Measurements from ENCODE around the gene PTBP3.
A peak's percentile ranks its signal among the peaks of the same experiment; 100 is the strongest.

PTBP3 gene

DNA sequence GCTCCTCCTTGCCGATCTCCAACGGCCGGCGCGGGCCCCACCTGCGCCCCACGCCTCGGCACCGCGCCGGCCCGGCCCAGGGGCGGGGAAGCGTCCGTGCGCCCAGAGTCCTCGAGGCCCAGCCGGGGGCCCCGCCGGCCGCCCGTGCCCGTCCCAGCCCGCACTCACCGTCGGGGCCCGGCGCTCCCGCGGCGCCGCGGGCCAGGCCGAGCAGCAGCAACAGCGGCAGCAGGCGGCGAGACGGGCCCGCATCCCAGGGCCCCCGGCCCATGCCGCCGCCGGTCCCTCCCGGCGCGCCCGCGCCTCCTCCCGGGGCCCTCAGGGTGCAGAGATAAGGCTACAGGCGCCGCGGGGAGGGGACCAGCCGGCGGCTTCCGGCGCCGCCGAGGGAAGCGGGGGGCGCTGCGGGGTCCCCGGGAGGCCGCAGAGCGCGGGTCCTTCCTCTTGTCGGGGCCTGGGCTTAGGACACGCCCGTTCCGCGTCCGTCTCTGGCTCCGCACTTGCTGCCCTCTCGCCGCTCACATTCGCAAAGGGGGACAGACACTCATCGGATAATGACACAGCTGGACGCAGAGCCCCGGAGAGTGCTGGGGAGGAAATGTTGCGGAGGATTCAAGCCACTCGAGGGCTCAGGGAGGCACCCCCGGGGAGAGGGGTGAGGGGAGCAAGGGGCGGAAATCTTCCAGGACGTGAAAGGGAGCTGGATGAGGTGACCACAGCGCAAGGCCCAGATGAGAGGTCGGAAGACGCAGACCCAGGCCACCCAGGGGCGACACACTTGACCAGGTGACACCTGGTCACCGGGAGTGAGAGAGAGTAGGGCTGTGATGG lies 158.2 kb downstream of the PTBP3 start, which contains the start of gene SUSD1:
TSS of gene SUSD1 (minus strand) at position 333 of the 831 bp plus-strand sequence. CDS start at position 271, 62 bp downstream.
- Histone ChIP-seq H3K36me3 (ENCODE audit: insufficient read depth, low read length) (no peaks in the 10 kb centered on the region), H3K4me2 (ENCODE audit: low read depth, low read length, poor library complexity, severe bottlenecking) (peak within 1 kb of the TSS; percentile 94), H3K4me3 (ENCODE audit: low read length, poor library complexity, severe bottlenecking) (peak within 1 kb of the TSS; percentile 74), H2AFZ (ENCODE audit: low read length) (peak within 1 kb of the TSS; percentile 68; the same call in 1 of the 2 replicates), H4K20me1 (ENCODE audit: insufficient read depth, low read length, poor library complexity, severe bottlenecking) (no peaks in the 10 kb centered on the region), H3K9me3 (ENCODE audit: insufficient read depth, low read depth, low read length) (no peaks in the 10 kb centered on the region), H3F3A (ENCODE audit: low read depth) (no peaks in the 10 kb centered on the region), H3K4me1 (ENCODE audit: insufficient read depth, low read length, poor library complexity, severe bottlenecking) (peaks cover 80% of the 10 kb centered on the region), H3K9ac (ENCODE audit: low read depth, low read length, poor library complexity, severe bottlenecking) (peak within 1 kb of the TSS; percentile 78), H3K79me2 (ENCODE audit: insufficient read depth, low read length) (peaks cover 35% of the 10 kb centered on the region), H3K9me2 (replicated peaks; ENCODE audit: low read depth, low read length) (no peaks in the 10 kb centered on the region), H3K27me3 (ENCODE audit: insufficient read depth, low read length, poor library complexity, severe bottlenecking) (no peaks in the 10 kb centered on the region)
- TF ChIP-seq, protein P1, sequence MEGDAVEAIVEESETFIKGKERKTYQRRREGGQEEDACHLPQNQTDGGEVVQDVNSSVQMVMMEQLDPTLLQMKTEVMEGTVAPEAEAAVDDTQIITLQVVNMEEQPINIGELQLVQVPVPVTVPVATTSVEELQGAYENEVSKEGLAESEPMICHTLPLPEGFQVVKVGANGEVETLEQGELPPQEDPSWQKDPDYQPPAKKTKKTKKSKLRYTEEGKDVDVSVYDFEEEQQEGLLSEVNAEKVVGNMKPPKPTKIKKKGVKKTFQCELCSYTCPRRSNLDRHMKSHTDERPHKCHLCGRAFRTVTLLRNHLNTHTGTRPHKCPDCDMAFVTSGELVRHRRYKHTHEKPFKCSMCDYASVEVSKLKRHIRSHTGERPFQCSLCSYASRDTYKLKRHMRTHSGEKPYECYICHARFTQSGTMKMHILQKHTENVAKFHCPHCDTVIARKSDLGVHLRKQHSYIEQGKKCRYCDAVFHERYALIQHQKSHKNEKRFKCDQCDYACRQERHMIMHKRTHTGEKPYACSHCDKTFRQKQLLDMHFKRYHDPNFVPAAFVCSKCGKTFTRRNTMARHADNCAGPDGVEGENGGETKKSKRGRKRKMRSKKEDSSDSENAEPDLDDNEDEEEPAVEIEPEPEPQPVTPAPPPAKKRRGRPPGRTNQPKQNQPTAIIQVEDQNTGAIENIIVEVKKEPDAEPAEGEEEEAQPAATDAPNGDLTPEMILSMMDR (conservative IDR thresholded peaks at IDR 0.05; ENCODE audit: low read length), result no peak
- no peak for TF ChIP-seq EZH2phosphoT487 (IDR thresholded peaks at IDR 0.05; ENCODE audit: borderline replicate concordance)

DNA sequence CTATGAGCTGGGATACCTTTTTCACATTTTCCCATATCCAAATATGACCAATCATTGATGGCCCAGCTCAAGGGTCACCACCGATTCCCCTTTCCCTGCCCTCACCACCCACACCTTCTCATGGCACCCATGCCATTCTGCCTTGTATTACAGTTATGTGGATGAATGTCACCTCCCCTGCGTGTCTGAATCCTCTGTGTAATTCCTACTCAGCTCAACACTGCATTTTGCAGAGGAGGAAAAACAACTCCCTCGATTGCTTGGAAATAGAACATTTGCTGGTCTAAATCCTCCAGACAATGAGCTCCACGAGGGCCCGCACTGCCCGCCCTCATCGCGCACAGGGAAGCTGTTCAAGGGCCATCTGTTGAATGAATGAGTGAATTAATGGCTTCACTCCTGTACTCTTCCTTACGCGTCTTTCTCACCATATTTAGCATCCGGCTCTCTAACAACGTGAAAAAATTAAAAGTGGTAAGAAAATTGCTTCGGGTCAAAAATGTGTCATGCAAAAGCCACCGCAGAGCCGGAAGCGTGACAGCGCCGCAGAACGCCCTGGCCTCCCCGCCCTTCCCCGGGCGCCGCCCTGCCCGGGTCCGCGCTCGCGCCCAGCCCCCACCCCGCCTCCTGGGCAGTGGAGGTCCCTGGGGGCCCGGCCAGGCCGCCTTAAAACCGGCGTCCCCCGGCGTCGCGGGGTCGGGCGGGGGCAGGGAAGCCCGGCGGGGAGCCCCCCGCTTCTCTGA lies 159.0 kb downstream of the PTBP3 start:
- no peaks in the 10 kb centered on the region for H4K20me1 ChIP-seq (ENCODE audit: insufficient read depth, low read length, poor library complexity, severe bottlenecking)
- no peaks in the 10 kb centered on the region for H3K9me3 ChIP-seq (ENCODE audit: insufficient read depth, low read depth, low read length)
- H3K4me2 ChIP-seq (ENCODE audit: low read depth, low read length, poor library complexity, severe bottlenecking), result peak overlapping the region; percentile 94
- H3K9ac ChIP-seq (ENCODE audit: low read depth, low read length, poor library complexity, severe bottlenecking), result peak overlapping the region; percentile 78
- peaks cover 36% of the 10 kb centered on the region for H3K79me2 ChIP-seq (ENCODE audit: insufficient read depth, low read length)
- no peaks in the 10 kb centered on the region for H3K9me2 ChIP-seq (replicated peaks; ENCODE audit: low read depth, low read length)
- H2AFZ ChIP-seq (ENCODE audit: low read length), result peak overlapping the region; percentile 68; the same call in 1 of the 2 replicates
- peaks cover 77% of the 10 kb centered on the region for H3K4me1 ChIP-seq (ENCODE audit: insufficient read depth, low read length, poor library complexity, severe bottlenecking)
- H3K4me3 ChIP-seq (ENCODE audit: low read length, poor library complexity, severe bottlenecking), result peak overlapping the region; percentile 74
- no peaks in the 10 kb centered on the region for H3F3A ChIP-seq (ENCODE audit: low read depth)
- no peaks in the 10 kb centered on the region for H3K36me3 ChIP-seq (ENCODE audit: insufficient read depth, low read length)
- H3K27me3 ChIP-seq (ENCODE audit: insufficient read depth, low read length, poor library complexity, severe bottlenecking), result no peaks in the 10 kb centered on the region
- TF ChIP-seq, protein P1 (conservative IDR thresholded peaks at IDR 0.05; ENCODE audit: low read length), result no peak
- no peak for TF ChIP-seq EZH2phosphoT487 (IDR thresholded peaks at IDR 0.05; ENCODE audit: borderline replicate concordance)

DNA sequence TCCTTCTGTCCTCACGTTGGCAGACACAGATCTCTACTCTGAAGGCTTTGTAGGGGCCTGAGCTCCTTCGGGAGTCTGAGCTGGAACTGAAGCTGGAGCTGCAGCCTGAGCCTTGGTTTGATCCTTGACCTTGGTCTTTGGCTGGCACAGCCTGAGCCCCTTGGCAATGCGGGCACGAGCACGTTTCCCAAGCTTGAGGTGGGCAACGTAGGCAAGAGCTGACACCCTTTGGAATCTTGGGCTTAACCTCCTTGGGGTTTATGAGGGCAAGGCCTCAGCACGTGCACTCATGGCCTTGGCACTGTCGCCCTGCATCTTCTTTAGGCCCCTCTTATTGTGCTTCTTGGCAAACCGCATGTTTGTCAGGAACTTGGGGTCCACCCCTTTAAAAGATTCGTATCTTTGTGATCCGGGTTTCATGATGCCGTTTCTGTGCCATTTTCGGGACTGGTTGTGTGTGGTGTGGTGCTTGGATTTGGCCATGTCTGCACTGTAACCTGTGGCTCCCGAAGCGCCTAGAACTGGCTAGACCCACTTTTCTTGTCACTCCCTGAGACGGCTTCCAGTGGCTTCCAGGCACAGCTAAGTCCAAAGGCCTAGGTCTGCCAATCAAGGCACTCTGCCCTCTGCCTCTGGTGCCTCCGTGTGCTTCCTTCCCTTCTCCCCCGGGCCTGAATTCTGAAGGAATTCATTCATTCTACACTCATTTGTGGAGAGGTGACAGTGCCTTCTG lies 159.8 kb downstream of the PTBP3 start:
- Histone ChIP-seq H3K9ac (ENCODE audit: low read depth, low read length, poor library complexity, severe bottlenecking) (peak overlapping the region; percentile 78), H2AFZ (ENCODE audit: low read length) (no peak overlapping the region), H3F3A (ENCODE audit: low read depth) (no peaks in the 10 kb centered on the region), H3K36me3 (ENCODE audit: insufficient read depth, low read length) (no peaks in the 10 kb centered on the region), H3K79me2 (ENCODE audit: insufficient read depth, low read length) (peaks cover 37% of the 10 kb centered on the region), H3K9me2 (replicated peaks; ENCODE audit: low read depth, low read length) (no peaks in the 10 kb centered on the region), H3K4me1 (ENCODE audit: insufficient read depth, low read length, poor library complexity, severe bottlenecking) (peaks cover 82% of the 10 kb centered on the region), H3K27me3 (ENCODE audit: insufficient read depth, low read length, poor library complexity, severe bottlenecking) (no peaks in the 10 kb centered on the region), H4K20me1 (ENCODE audit: insufficient read depth, low read length, poor library complexity, severe bottlenecking) (no peaks in the 10 kb centered on the region), H3K4me2 (ENCODE audit: low read depth, low read length, poor library complexity, severe bottlenecking) (peak overlapping the region; percentile 94), H3K9me3 (ENCODE audit: insufficient read depth, low read depth, low read length) (no peaks in the 10 kb centered on the region), H3K4me3 (ENCODE audit: low read length, poor library complexity, severe bottlenecking) (peak overlapping the region; percentile 74)
- TF ChIP-seq EZH2phosphoT487 (IDR thresholded peaks at IDR 0.05; ENCODE audit: borderline replicate concordance), result no peak
- TF ChIP-seq, protein P1 (conservative IDR thresholded peaks at IDR 0.05; ENCODE audit: low read length), result no peak

Measured in Loucy (cell line).